ENCODE measurements around the gene LCN1. TPM values are rescaled to one million over a fixed set of nuclear protein-coding genes. Genes with fewer than 3 reads are reported as not detected.

LCN1 gene
- total RNA-seq, 1 donor from 2014 or later: not detected

- Histone ChIP-seq H3K36me3 (no peaks in the 10 kb centered on the region), H3K9ac (no peak overlapping the region), H3K9me3 (ENCODE audit: low read depth) (no peaks in the 10 kb centered on the region), H3K4me1 (peaks cover 16% of the 10 kb centered on the region), H3K4me3 (peak overlapping the region; percentile 68), H3K27me3 (no peaks in the 10 kb centered on the region), H3K27ac (no peak overlapping the region), H2AFZ (replicated peaks) (no peak overlapping the region), H3K79me2 (ENCODE audit: low read depth) (peaks cover 38% of the 10 kb centered on the region), H4K20me1 (ENCODE audit: low read depth) (peaks cover 31% of the 10 kb centered on the region), H3K4me2 (peak overlapping the region; percentile 79), H3F3A (ENCODE audit: low read depth) (peaks cover 20% of the 10 kb centered on the region)
- Mint-ChIP-seq H3K4me1 (peaks cover 35% of the 10 kb centered on the region), H3K4me3 (peak overlapping the region; percentile 89), H3K27ac (peak overlapping the region; percentile 60), H3K36me3 (peaks cover 5% of the 10 kb centered on the region), H3K27me3 (ENCODE audit: insufficient read depth, low read depth) (peaks cover 10% of the 10 kb centered on the region), H3K9me3 (no peaks in the 10 kb centered on the region)
- TF ChIP-seq CTCF (IDR thresholded peaks at IDR 0.05): peak; percentile 33
- TF ChIP-seq EZH2 (IDR thresholded peaks at IDR 0.05): no peak
- no peak for TF ChIP-seq EZH2phosphoT487 (IDR thresholded peaks at IDR 0.05)
- DNase-seq (ENCODE audit: low spot score): peak; percentile 50
These were observed 42.3 kb upstream of the LCN1 start for GRCh38 chr9:135478829-135479468.

GRCh38 chr9:135479469-135480052 is 41.7 kb upstream of the LCN1 start, which contains the start of gene PPP1R26:
Gene PPP1R26 (plus strand): TSS chr9:135479782. CDS start chr9:135484511, 4,729 bp downstream.
- peak within 1 kb of the TSS; percentile 60 for H3K27ac Mint-ChIP-seq
- Histone ChIP-seq H3K79me2 (ENCODE audit: low read depth) (peaks cover 38% of the 10 kb centered on the region), H3K9me3 (ENCODE audit: low read depth) (no peaks in the 10 kb centered on the region), H3K27me3 (no peaks in the 10 kb centered on the region), H3F3A (ENCODE audit: low read depth) (peaks cover 20% of the 10 kb centered on the region), H3K9ac (peak within 1 kb of the TSS; percentile 76), H3K4me1 (peaks cover 12% of the 10 kb centered on the region), H3K36me3 (no peaks in the 10 kb centered on the region), H3K4me3 (peak within 1 kb of the TSS; percentile 93), H4K20me1 (ENCODE audit: low read depth) (peaks cover 31% of the 10 kb centered on the region), H3K27ac (no peak within 1 kb of the TSS), H2AFZ (replicated peaks) (no peak within 1 kb of the TSS), H3K4me2 (peak within 1 kb of the TSS; percentile 95)
- H3K9me3 Mint-ChIP-seq: no peaks in the 10 kb centered on the region
- H3K4me3 Mint-ChIP-seq: peak within 1 kb of the TSS; percentile 89
- H3K36me3 Mint-ChIP-seq: peaks cover 5% of the 10 kb centered on the region
- TF ChIP-seq EZH2phosphoT487 (IDR thresholded peaks at IDR 0.05) (no peak), EZH2 (IDR thresholded peaks at IDR 0.05) (no peak), CTCF (IDR thresholded peaks at IDR 0.05) (no peak)
- H3K4me1 Mint-ChIP-seq: peaks cover 32% of the 10 kb centered on the region
- peaks cover 10% of the 10 kb centered on the region for H3K27me3 Mint-ChIP-seq (ENCODE audit: insufficient read depth, low read depth)
- peak; percentile 74 for DNase-seq (ENCODE audit: low spot score)

GRCh38 chr9:135480071-135480939 is 40.9 kb upstream of the LCN1 start:
- peak overlapping the region; percentile 95 for H3K4me2 ChIP-seq
- no peaks in the 10 kb centered on the region for H3K27me3 ChIP-seq
- peak; percentile 65 for DNase-seq (ENCODE audit: low spot score)
- H3K9me3 ChIP-seq (ENCODE audit: low read depth): no peaks in the 10 kb centered on the region
- peaks cover 9% of the 10 kb centered on the region for H3K4me1 ChIP-seq
- Mint-ChIP-seq H3K4me3 (peak overlapping the region; percentile 85), H3K36me3 (peaks cover 10% of the 10 kb centered on the region), H3K9me3 (no peaks in the 10 kb centered on the region), H3K27ac (no peak overlapping the region), H3K27me3 (ENCODE audit: insufficient read depth, low read depth) (peaks cover 10% of the 10 kb centered on the region), H3K4me1 (peaks cover 28% of the 10 kb centered on the region)
- peak overlapping the region; percentile 93 for H3K4me3 ChIP-seq
- peaks cover 31% of the 10 kb centered on the region for H4K20me1 ChIP-seq (ENCODE audit: low read depth)
- no peak for TF ChIP-seq EZH2phosphoT487 (IDR thresholded peaks at IDR 0.05)
- TF ChIP-seq CTCF (IDR thresholded peaks at IDR 0.05): no peak
- TF ChIP-seq EZH2 (IDR thresholded peaks at IDR 0.05): no peak
- H3K36me3 ChIP-seq: no peaks in the 10 kb centered on the region
- peaks cover 20% of the 10 kb centered on the region for H3F3A ChIP-seq (ENCODE audit: low read depth)
- no peak overlapping the region for H3K27ac ChIP-seq
- no peak overlapping the region for H2AFZ ChIP-seq (replicated peaks)
- H3K9ac ChIP-seq: peak overlapping the region; percentile 76
- peaks cover 38% of the 10 kb centered on the region for H3K79me2 ChIP-seq (ENCODE audit: low read depth)

All from neural progenitor cell (in vitro differentiated cells).